ENCODE measurements around the gene AK1.

AK1 gene

DNA sequence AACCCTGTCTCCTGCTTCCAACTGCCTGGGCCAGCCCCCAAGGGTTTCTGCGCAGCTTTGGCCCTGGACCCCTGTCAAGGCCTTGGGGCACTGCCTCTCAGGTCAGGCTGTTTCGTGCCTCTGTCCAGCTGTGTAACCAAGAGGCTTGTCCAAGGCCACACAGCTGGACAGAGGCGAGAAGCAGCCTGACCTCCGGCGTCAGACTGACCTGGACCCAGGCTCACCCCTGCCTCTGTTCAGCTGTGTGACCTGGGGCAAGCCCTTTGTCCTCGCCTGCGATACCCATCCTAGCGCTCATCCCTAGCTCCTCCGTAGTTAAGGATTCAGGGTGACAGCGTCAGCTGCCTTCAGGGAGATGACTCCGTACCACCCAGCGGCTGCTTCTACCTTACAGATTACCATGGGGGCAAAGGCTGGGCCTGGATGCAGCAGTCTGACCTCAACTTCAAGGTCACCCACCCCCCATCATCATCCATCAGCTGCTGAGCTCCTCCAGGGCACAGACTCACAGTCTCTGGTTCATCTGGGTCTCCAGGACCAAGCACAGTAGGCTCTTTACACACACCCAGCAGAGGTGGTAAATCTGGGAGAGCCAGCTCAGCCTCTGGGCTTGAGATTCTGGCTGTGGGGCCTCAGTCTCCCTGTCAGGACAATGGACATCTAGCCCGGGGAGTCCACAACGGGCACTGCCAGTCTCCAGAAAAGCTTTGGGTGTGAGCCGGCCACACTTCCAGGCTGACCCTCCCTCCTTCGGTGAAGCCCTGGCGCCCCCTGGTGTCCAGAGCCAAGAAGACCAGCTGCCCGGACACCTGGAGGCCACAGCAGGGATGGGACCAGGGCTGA is 7.9 kb downstream of the AK1 start:
- H3K27ac ChIP-seq (ENCODE audit: low read length) = no peak overlapping the region
- H3K4me2 ChIP-seq (ENCODE audit: low read depth, low read length) = 0 out of 2 replicates have a peak overlapping the region, but pooled peaks have one; percentile 11

DNA sequence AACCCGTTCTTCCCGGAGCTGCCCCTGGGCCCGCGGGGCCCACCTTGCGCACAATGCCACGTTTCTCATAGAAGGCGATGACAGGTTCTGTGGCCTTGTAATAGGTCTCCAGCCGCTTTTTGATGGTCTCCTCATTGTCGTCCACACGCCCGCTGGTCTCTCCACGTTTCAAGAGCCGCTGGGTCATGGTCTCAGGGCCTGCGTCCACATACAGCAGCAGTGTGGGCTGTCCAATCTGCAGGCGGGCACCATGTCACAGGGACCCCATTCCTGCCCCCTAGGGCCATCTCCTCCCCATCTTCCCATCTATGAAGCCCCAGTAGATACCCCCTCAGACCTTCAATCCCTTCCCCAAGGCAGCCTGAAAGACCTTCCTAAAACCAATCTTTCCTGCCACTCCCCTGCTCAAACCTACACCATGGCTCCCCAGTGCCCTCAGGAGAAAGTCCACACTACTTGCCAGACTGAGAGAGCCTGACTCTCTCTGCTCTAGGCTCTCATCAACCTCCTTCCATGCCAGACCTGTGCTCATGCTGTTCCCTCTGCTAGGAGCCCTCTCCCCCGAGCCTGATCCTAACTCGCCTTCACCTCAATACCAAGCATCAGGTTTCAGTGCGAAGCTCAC is 9.1 kb downstream of the AK1 start:
- no peak for DNase-seq
- no peak overlapping the region for H3K4me3 ChIP-seq (ENCODE audit: low read length)
- H3K9ac ChIP-seq (ENCODE audit: low read length) = no peak overlapping the region
- no peak overlapping the region for H3K27ac ChIP-seq (ENCODE audit: low read length)
- no peaks in the 10 kb centered on the region for H3K9me3 ChIP-seq (replicated peaks; ENCODE audit: insufficient read depth, low read length)
- H2AFZ ChIP-seq (ENCODE audit: low read length) = no peak overlapping the region
- no peaks in the 10 kb centered on the region for H3K27me3 ChIP-seq (replicated peaks; ENCODE audit: insufficient read depth, low read length)
- no peaks in the 10 kb centered on the region for H3K4me1 ChIP-seq (ENCODE audit: low read length)
- H3F3A ChIP-seq (ENCODE audit: insufficient read depth, low read length) = no peaks in the 10 kb centered on the region
- no peaks in the 10 kb centered on the region for H3K36me3 ChIP-seq (replicated peaks; ENCODE audit: insufficient read depth, low read length)
- no peak overlapping the region for H3K4me2 ChIP-seq (ENCODE audit: low read depth, low read length)
- TF ChIP-seq EZH2 (optimal IDR thresholded peaks at IDR 0.05; ENCODE audit: low read depth, low read length) = no peak
- TF ChIP-seq, protein P1, sequence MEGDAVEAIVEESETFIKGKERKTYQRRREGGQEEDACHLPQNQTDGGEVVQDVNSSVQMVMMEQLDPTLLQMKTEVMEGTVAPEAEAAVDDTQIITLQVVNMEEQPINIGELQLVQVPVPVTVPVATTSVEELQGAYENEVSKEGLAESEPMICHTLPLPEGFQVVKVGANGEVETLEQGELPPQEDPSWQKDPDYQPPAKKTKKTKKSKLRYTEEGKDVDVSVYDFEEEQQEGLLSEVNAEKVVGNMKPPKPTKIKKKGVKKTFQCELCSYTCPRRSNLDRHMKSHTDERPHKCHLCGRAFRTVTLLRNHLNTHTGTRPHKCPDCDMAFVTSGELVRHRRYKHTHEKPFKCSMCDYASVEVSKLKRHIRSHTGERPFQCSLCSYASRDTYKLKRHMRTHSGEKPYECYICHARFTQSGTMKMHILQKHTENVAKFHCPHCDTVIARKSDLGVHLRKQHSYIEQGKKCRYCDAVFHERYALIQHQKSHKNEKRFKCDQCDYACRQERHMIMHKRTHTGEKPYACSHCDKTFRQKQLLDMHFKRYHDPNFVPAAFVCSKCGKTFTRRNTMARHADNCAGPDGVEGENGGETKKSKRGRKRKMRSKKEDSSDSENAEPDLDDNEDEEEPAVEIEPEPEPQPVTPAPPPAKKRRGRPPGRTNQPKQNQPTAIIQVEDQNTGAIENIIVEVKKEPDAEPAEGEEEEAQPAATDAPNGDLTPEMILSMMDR (IDR thresholded peaks at IDR 0.05; ENCODE audit: low read length) = no peak
- no peaks in the 10 kb centered on the region for H3K9me2 ChIP-seq (replicated peaks; ENCODE audit: insufficient read depth, low read length)
- no peaks in the 10 kb centered on the region for H4K20me1 ChIP-seq (ENCODE audit: insufficient read depth, low read length)
- H3K79me2 ChIP-seq (ENCODE audit: low read length) = no peaks in the 10 kb centered on the region

More for the DNA sequence above, 7.9 kb downstream of the AK1 start:
- Histone ChIP-seq H3K79me2 (ENCODE audit: low read length) (no peaks in the 10 kb centered on the region), H3K4me1 (ENCODE audit: low read length) (no peaks in the 10 kb centered on the region), H3K9me3 (replicated peaks; ENCODE audit: insufficient read depth, low read length) (no peaks in the 10 kb centered on the region), H2AFZ (ENCODE audit: low read length) (peak overlapping the region; percentile 72), H3K9ac (ENCODE audit: low read length) (no peak overlapping the region), H3F3A (ENCODE audit: insufficient read depth, low read length) (no peaks in the 10 kb centered on the region), H3K27me3 (replicated peaks; ENCODE audit: insufficient read depth, low read length) (no peaks in the 10 kb centered on the region), H3K9me2 (replicated peaks; ENCODE audit: insufficient read depth, low read length) (no peaks in the 10 kb centered on the region), H3K4me3 (ENCODE audit: low read length) (no peak overlapping the region), H4K20me1 (ENCODE audit: insufficient read depth, low read length) (no peaks in the 10 kb centered on the region), H3K36me3 (replicated peaks; ENCODE audit: insufficient read depth, low read length) (no peaks in the 10 kb centered on the region)
- peak; percentile 84 for DNase-seq
- TF ChIP-seq, protein P1 (IDR thresholded peaks at IDR 0.05; ENCODE audit: low read length) = peak; percentile 91
- no peak for TF ChIP-seq EZH2 (optimal IDR thresholded peaks at IDR 0.05; ENCODE audit: low read depth, low read length)

DNA sequence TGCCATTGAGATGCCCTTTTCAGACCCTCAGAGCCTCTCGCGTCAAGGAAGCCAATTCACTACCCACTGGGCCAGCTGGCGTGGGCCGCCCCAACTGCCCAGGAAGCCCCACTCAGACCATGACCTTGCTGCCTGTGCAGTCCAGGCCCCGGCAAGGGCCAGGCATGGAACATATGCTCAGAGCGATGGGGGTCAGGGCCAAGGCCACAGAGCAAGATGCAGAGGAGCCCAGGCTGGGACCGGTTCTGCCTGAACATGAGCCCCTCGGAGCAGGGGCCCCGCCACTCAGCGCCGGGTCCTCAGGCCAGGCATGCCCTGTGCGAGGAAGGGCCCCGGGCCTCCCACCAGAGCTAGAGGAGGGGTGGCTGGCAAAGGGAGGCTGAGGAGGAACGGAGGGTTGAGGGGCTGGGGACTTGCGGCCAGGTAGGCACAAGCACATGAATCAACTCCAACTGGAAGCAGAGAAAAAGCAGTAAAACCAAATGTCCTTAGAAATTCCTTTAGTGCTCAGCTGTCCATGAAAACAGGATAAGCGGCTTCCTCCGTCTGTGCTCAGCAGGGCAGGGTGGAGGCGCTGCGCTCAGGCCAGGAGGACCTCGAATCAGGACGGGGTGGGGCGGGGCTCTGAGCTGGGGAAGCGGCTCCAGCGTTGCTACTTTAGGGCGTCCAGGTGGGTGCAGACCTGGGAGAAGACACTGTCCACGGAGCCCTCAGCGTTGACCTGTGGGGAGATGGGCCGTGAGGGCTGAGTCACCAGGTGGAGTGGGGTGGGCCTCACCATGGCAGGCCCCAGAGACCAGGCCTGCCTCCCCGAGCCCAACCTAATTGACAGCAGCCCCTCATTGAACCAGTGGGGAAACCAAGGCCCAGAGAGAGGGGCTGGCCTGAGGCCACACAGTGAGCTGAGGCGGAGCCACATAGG is 9.9 kb downstream of the AK1 start:
- no peaks in the 10 kb centered on the region for H3K9me2 ChIP-seq (replicated peaks; ENCODE audit: insufficient read depth, low read length)
- H4K20me1 ChIP-seq (ENCODE audit: insufficient read depth, low read length) = no peaks in the 10 kb centered on the region
- H3K9ac ChIP-seq (ENCODE audit: low read length) = no peak overlapping the region
- no peak overlapping the region for H3K4me3 ChIP-seq (ENCODE audit: low read length)
- H2AFZ ChIP-seq (ENCODE audit: low read length) = no peak overlapping the region
- no peak overlapping the region for H3K27ac ChIP-seq (ENCODE audit: low read length)
- no peaks in the 10 kb centered on the region for H3K36me3 ChIP-seq (replicated peaks; ENCODE audit: insufficient read depth, low read length)
- H3K79me2 ChIP-seq (ENCODE audit: low read length) = no peaks in the 10 kb centered on the region
- DNase-seq = no peak
- no peaks in the 10 kb centered on the region for H3K9me3 ChIP-seq (replicated peaks; ENCODE audit: insufficient read depth, low read length)
- H3F3A ChIP-seq (ENCODE audit: insufficient read depth, low read length) = no peaks in the 10 kb centered on the region
- no peaks in the 10 kb centered on the region for H3K27me3 ChIP-seq (replicated peaks; ENCODE audit: insufficient read depth, low read length)
- TF ChIP-seq EZH2phosphoT487 (IDR thresholded peaks at IDR 0.05; ENCODE audit: low read length) (no peak), EZH2 (optimal IDR thresholded peaks at IDR 0.05; ENCODE audit: low read depth, low read length) (no peak)
- TF ChIP-seq, protein P1 (IDR thresholded peaks at IDR 0.05; ENCODE audit: low read length) = no peak
- H3K4me1 ChIP-seq (ENCODE audit: low read length) = no peaks in the 10 kb centered on the region
- H3K4me2 ChIP-seq (ENCODE audit: low read depth, low read length) = no peak overlapping the region
